GM23338 (cell line): Measurements from ENCODE around the gene CDK5RAP1. TPM values are rescaled to one million over a fixed set of nuclear protein-coding genes. Genes with fewer than 3 reads are reported as not detected.

Experiments used
- ATAC-seq: fragments of 200-7000 bp; cut with Tn5 transposase; 3 replicates; pipeline ENCODE4 v1.9.1; 2020
- DNase-seq: peaks from one replicate; pipeline ENCODE4 v3.0.0-alpha.2; 2015; ENCODE audit warnings: low spot score
- H2AFZ ChIP-seq: fragments of 200-600 bp; sonication (generic); 2 replicates; pipeline ENCODE4 v1.8.0; 2016; ENCODE audit warnings: antibody characterized with exemption, mild to moderate bottlenecking, moderate library complexity
- H3F3A ChIP-seq: fragments of 200-600 bp; sonication (generic); replicated peaks from 2 replicates; pipeline ENCODE4 v1.8.0; 2017; ENCODE audit warnings: antibody characterized with exemption, mixed run types, low read depth
- H3K27ac ChIP-seq: fragments of 200-600 bp; sonication (generic); 2 replicates; pipeline ENCODE4 v1.6.1; 2016; ENCODE audit warnings: low read depth
- H3K27me3 ChIP-seq: fragments of 200-600 bp; sonication (generic); 2 replicates; pipeline ENCODE4 v1.8.0; 2016; ENCODE audit warnings: mild to moderate bottlenecking, mixed run types, moderate library complexity; ENCODE audit not compliant: insufficient read depth
- H3K36me3 ChIP-seq: fragments of 200-600 bp; sonication (generic); 2 replicates; pipeline ENCODE4 v1.8.0; 2016; ENCODE audit warnings: mild to moderate bottlenecking; ENCODE audit not compliant: insufficient read depth
- H3K4me1 ChIP-seq: fragments of 200-600 bp; sonication (generic); 2 replicates; pipeline ENCODE4 v1.8.0; 2016; ENCODE audit warnings: mild to moderate bottlenecking, moderate library complexity; ENCODE audit not compliant: insufficient read depth
- H3K4me2 ChIP-seq: fragments of 200-600 bp; sonication (generic); 2 replicates; pipeline ENCODE4 v1.7.1; 2017; ENCODE audit warnings: mixed run types
- H3K4me3 ChIP-seq: fragments of 200-600 bp; sonication (generic); 2 replicates; pipeline ENCODE4 v1.6.1; 2016; ENCODE audit warnings: mixed run types
- H3K79me2 ChIP-seq: fragments of 200-600 bp; sonication (generic); replicated peaks from 2 replicates; pipeline ENCODE4 v1.8.0; 2017; ENCODE audit warnings: mild to moderate bottlenecking; ENCODE audit not compliant: insufficient read depth
- H3K9me2 ChIP-seq: fragments of 200-600 bp; sonication (generic); 2 replicates; pipeline ENCODE4 v1.8.0; 2017; ENCODE audit not compliant: insufficient read depth
- H4K20me1 ChIP-seq: fragments of 200-600 bp; sonication (generic); replicated peaks from 2 replicates; pipeline ENCODE4 v1.8.0; 2017; ENCODE audit warnings: mild to moderate bottlenecking; ENCODE audit not compliant: insufficient read depth
- H3K27ac Mint-ChIP-seq: 2 replicates; pipeline ENCODE4 v1.8.0; 2020; ENCODE audit warnings: inconsistent platforms, mild to moderate bottlenecking, moderate library complexity, mixed read lengths
- H3K27me3 Mint-ChIP-seq: 3 replicates; pipeline ENCODE4 v1.8.0; 2022; ENCODE audit warnings: low read depth, mild to moderate bottlenecking, moderate library complexity, mixed read lengths, inconsistent platforms; ENCODE audit not compliant: insufficient read depth, poor library complexity
- H3K36me3 Mint-ChIP-seq: 3 replicates; pipeline ENCODE4 v1.8.0; 2021; ENCODE audit warnings: low read depth, mild to moderate bottlenecking, inconsistent platforms, moderate library complexity, mixed read lengths
- H3K4me1 Mint-ChIP-seq: 3 replicates; pipeline ENCODE4 v1.8.0; 2020; ENCODE audit warnings: mild to moderate bottlenecking, inconsistent platforms, mixed read lengths
- H3K4me3 Mint-ChIP-seq: 3 replicates; pipeline ENCODE4 v1.8.0; 2021; ENCODE audit warnings: moderate library complexity, mild to moderate bottlenecking, inconsistent platforms, mixed read lengths
- H3K9me3 Mint-ChIP-seq: 3 replicates; pipeline ENCODE4 v1.8.0; 2020; ENCODE audit warnings: moderate library complexity, mild to moderate bottlenecking, inconsistent platforms, mixed read lengths
- ETS1 ChIP-seq: IDR thresholded peaks from 2 replicates; pipeline ENCODE4 v1.6.1; 2016; ENCODE audit warnings: antibody characterized with exemption
- EZH2 ChIP-seq: fragments of 200-600 bp; sonication (generic); IDR thresholded peaks from one replicate; pipeline ENCODE4 v1.8.0; 2017; ENCODE audit warnings: antibody characterized with exemption, mild to moderate bottlenecking, low read depth; ENCODE audit not compliant: unreplicated experiment
- EZH2phosphoT487 ChIP-seq: fragments of 200-600 bp; sonication (generic); IDR thresholded peaks from one replicate; pipeline ENCODE4 v1.8.1; 2018; ENCODE audit warnings: antibody characterized with exemption; ENCODE audit not compliant: unreplicated experiment
- JUNB ChIP-seq: IDR thresholded peaks from one replicate; pipeline ENCODE4 v1.6.1; 2016; ENCODE audit warnings: antibody characterized with exemption; ENCODE audit not compliant: unreplicated experiment
- POLR2AphosphoS5 ChIP-seq: IDR thresholded peaks from 2 replicates; pipeline ENCODE4 v1.6.1; 2016; ENCODE audit warnings: antibody characterized with exemption, low read depth
- REST ChIP-seq: IDR thresholded peaks from one replicate; pipeline ENCODE4 v1.6.1; 2018; ENCODE audit warnings: antibody characterized with exemption; ENCODE audit not compliant: unreplicated experiment
- ZNF462 ChIP-seq: fragments of 250-450 bp; sonication (Bioruptor Pico); IDR thresholded peaks from 2 replicates; pipeline ENCODE4 v1.5.0; 2020; ENCODE audit warnings: mild to moderate bottlenecking, moderate library complexity
- polyA plus RNA-seq: library from polyadenylated mRNA; unstranded; fragments of >200 nt; fragmentation: Nextera tagmentation; extraction: Ambion mirVana; gene quantifications from 2 replicates; pipeline ENCODE4 v1.2.1, GENCODE V29; 2016
- total RNA-seq: library from RNA; depleted of rRNA; stranded (reverse); fragments of >200 nt; shearing (Covaris generic); gene quantifications from 2 replicates; pipeline ENCODE4 v1.2.3, GENCODE V29; 2014

The CDK5RAP1 gene
- total and polyA plus RNA-seq, 2 experiments from 2014 or later, result 33.8 to 38.1 TPM

GRCh38 chr20:33393609-33394008 is 7.7 kb downstream of the CDK5RAP1 start:
- H2AFZ ChIP-seq, result no peak overlapping the region
- peaks cover 33% of the 10 kb centered on the region for H3K36me3 ChIP-seq
- no peak overlapping the region for H3K4me3 Mint-ChIP-seq
- H3K4me3 ChIP-seq, result no peak overlapping the region
- no peaks in the 10 kb centered on the region for H3K27me3 ChIP-seq
- H3K79me2 ChIP-seq, result peaks cover 42% of the 10 kb centered on the region
- H3K36me3 Mint-ChIP-seq, result peaks cover 61% of the 10 kb centered on the region
- H3F3A ChIP-seq, result no peaks in the 10 kb centered on the region
- DNase-seq (no peak), ATAC-seq (no peak)
- H3K4me1 ChIP-seq, result no peaks in the 10 kb centered on the region
- H3K27ac Mint-ChIP-seq, result no peak overlapping the region
- H3K4me2 ChIP-seq, result no peak overlapping the region
- H3K27me3 Mint-ChIP-seq, result peaks cover 1% of the 10 kb centered on the region
- H4K20me1 ChIP-seq, result peaks cover 13% of the 10 kb centered on the region
- no peaks in the 10 kb centered on the region for H3K4me1 Mint-ChIP-seq
- no peak overlapping the region for H3K27ac ChIP-seq
- TF ChIP-seq ETS1, result no peak
- TF ChIP-seq REST, result no peak
- peaks cover 8% of the 10 kb centered on the region; the same call in 2 of the 3 replicates for H3K9me3 Mint-ChIP-seq
- H3K9me2 ChIP-seq, result no peaks in the 10 kb centered on the region

- peaks cover 33% of the 10 kb centered on the region for H3K36me3 ChIP-seq
- ATAC-seq (no peak), DNase-seq (no peak)
- H3K4me2 ChIP-seq, result no peak overlapping the region
- peaks cover 11% of the 10 kb centered on the region for H4K20me1 ChIP-seq
- H3K4me1 ChIP-seq, result no peaks in the 10 kb centered on the region
- H3K9me3 Mint-ChIP-seq, result peaks cover 8% of the 10 kb centered on the region; the same call in 2 of the 3 replicates
- peaks cover 77% of the 10 kb centered on the region for H3K36me3 Mint-ChIP-seq
- H3K27ac ChIP-seq, result no peak overlapping the region
- H3K9me2 ChIP-seq, result no peaks in the 10 kb centered on the region
- peaks cover 24% of the 10 kb centered on the region for H3K79me2 ChIP-seq
- H3K4me1 Mint-ChIP-seq, result no peaks in the 10 kb centered on the region
- no peaks in the 10 kb centered on the region for H3K27me3 ChIP-seq
- H2AFZ ChIP-seq, result no peak overlapping the region
- H3F3A ChIP-seq, result no peaks in the 10 kb centered on the region
- H3K4me3 ChIP-seq, result no peak overlapping the region
- peaks cover 1% of the 10 kb centered on the region for H3K27me3 Mint-ChIP-seq
- no peak overlapping the region for H3K27ac Mint-ChIP-seq
- H3K4me3 Mint-ChIP-seq, result no peak overlapping the region
- TF ChIP-seq ZNF462, result no peak
- no peak for TF ChIP-seq ETS1
- no peak for TF ChIP-seq JUNB
- TF ChIP-seq EZH2, result no peak
- no peak for TF ChIP-seq EZH2phosphoT487
- TF ChIP-seq POLR2AphosphoS5, result no peak
Observed at GRCh38 chr20:33391722-33392415, 9.4 kb downstream of the CDK5RAP1 start.
